Upper lobe of right lung (tissue), 1 donor: ENCODE data around the gene POLN. TPM values are rescaled to one million over a fixed set of nuclear protein-coding genes. Genes with fewer than 3 reads are reported as not detected.

ENCODE experiments used
- ATAC-seq: fragments of 200-7000 bp; cut with Tn5 transposase; one replicate; pipeline ENCODE4 v1.9.1; 2020; ENCODE audit warnings: mild to moderate bottlenecking, moderate library complexity
- DNase-seq: peaks from one replicate; pipeline ENCODE4 v3.0.0-alpha.2; 2020
- H3K27ac ChIP-seq: fragments of 200-600 bp; one replicate; pipeline ENCODE4 v1.8.0; 2022
- H3K27me3 ChIP-seq: fragments of 200-600 bp; one replicate; pipeline ENCODE4 v1.8.0; 2022; ENCODE audit warnings: mild to moderate bottlenecking
- H3K36me3 ChIP-seq: fragments of 200-600 bp; one replicate; pipeline ENCODE4 v1.8.0; 2022
- H3K4me1 ChIP-seq: fragments of 200-600 bp; one replicate; pipeline ENCODE4 v1.8.0; 2022
- H3K4me3 ChIP-seq: fragments of 200-600 bp; one replicate; pipeline ENCODE4 v1.8.0; 2022; ENCODE audit warnings: mild to moderate bottlenecking
- H3K9me3 ChIP-seq: fragments of 200-600 bp; one replicate; pipeline ENCODE4 v1.8.0; 2022
- CTCF ChIP-seq: fragments of 200-600 bp; IDR thresholded peaks from one replicate; pipeline ENCODE4 v1.8.0; 2022; ENCODE audit warnings: antibody characterized with exemption
- intact Hi-C: fragments of 100-400 bp; cut with DNase I; formaldehyde crosslinking; loops from one replicate; pipeline ENCODE4 v1.11.0; 2022
- total RNA-seq: library from RNA; stranded (reverse); fragmentation: NEBNext Ultra II Directional; extraction: Animal tissue kit (Norgen Biotek cat#: 25700); gene quantifications from one replicate; pipeline ENCODE4 v1.2.1, GENCODE V29; 2021
- donor health status: DM: no; HTN: yes; CAD: no; lungs with severe emphysema.

The POLN gene
- total RNA-seq, 1 donor from 2014 or later = 2.7 TPM

- no peak overlapping the region for H3K4me3 ChIP-seq
- H3K9me3 ChIP-seq = no peaks in the 10 kb centered on the region
- TF ChIP-seq CTCF = no peak
- no peaks in the 10 kb centered on the region for H3K36me3 ChIP-seq
- H3K27ac ChIP-seq = no peak overlapping the region
- DNase-seq (no peak), ATAC-seq (no peak)
- no peaks in the 10 kb centered on the region for H3K4me1 ChIP-seq
- intact Hi-C loops = no loop called here
- no peaks in the 10 kb centered on the region for H3K27me3 ChIP-seq
Observed at GRCh38 chr4:2273221-2273620, 31.3 kb upstream of the POLN start.

GRCh38 chr4:2272828-2273120 is 30.9 kb upstream of the POLN start:
- no peaks in the 10 kb centered on the region for H3K4me1 ChIP-seq
- H3K4me3 ChIP-seq = no peak overlapping the region
- intact Hi-C loops = no loop called here
- TF ChIP-seq CTCF = no peak
- DNase-seq = no peak
- no peaks in the 10 kb centered on the region for H3K27me3 ChIP-seq
- H3K9me3 ChIP-seq = no peaks in the 10 kb centered on the region
- no peaks in the 10 kb centered on the region for H3K36me3 ChIP-seq
- no peak overlapping the region for H3K27ac ChIP-seq
- no peak for ATAC-seq

- DNase-seq (no peak), ATAC-seq (no peak)
- H3K4me3 ChIP-seq = no peak overlapping the region
- no peaks in the 10 kb centered on the region for H3K4me1 ChIP-seq
- H3K27ac ChIP-seq = no peak overlapping the region
- H3K36me3 ChIP-seq = no peaks in the 10 kb centered on the region
- H3K27me3 ChIP-seq = no peaks in the 10 kb centered on the region
- no peak for TF ChIP-seq CTCF
- intact Hi-C loops = no loop called here
- no peaks in the 10 kb centered on the region for H3K9me3 ChIP-seq
Observed at GRCh38 chr4:2272026-2272827, 30.3 kb upstream of the POLN start.

GRCh38 chr4:2271279-2272025 is 29.5 kb upstream of the POLN start:
- DNase-seq = no peak
- no peaks in the 10 kb centered on the region for H3K36me3 ChIP-seq
- intact Hi-C loops = no loop called here
- H3K4me3 ChIP-seq = no peak overlapping the region
- no peak for TF ChIP-seq CTCF
- no peak for ATAC-seq
- no peak overlapping the region for H3K27ac ChIP-seq
- H3K4me1 ChIP-seq = peaks cover 4% of the 10 kb centered on the region
- no peaks in the 10 kb centered on the region for H3K27me3 ChIP-seq
- H3K9me3 ChIP-seq = no peaks in the 10 kb centered on the region

GRCh38 chr4:2270341-2271165 is 28.6 kb upstream of the POLN start:
- no peak for TF ChIP-seq CTCF
- intact Hi-C loops = no loop called here
- Histone ChIP-seq H3K36me3 (no peaks in the 10 kb centered on the region), H3K9me3 (no peaks in the 10 kb centered on the region), H3K4me1 (peaks cover 13% of the 10 kb centered on the region), H3K27me3 (no peaks in the 10 kb centered on the region), H3K27ac (no peak overlapping the region), H3K4me3 (no peak overlapping the region)
- no peak for ATAC-seq
- DNase-seq = no peak
